Natural killer cell (primary cell): Measurements from ENCODE around the gene CD72. TPM values are rescaled to one million over a fixed set of nuclear protein-coding genes. Genes with fewer than 3 reads are reported as not detected.

Experiments
- ATAC-seq, 3 donors: fragments of 150-1000 bp in 2 of 3; fragments of 200-7000 bp in 1 of 3; cut with Tn5 transposase; 1 replicate in 1 of 3; 2 replicates in 2 of 3; pipeline ENCODE4 v1.10.0; 2021; ENCODE audit warnings: mild to moderate bottlenecking in 2 of 3, moderate library complexity in 2 of 3
- DNase-seq, 2 donors: peaks; one replicate each; pipeline versions ENCODE4 v3.0.0 to v3.0.0-alpha.2; 2013 to 2021; ENCODE audit warnings: mixed read lengths in 1 of 2
- H3K27ac ChIP-seq: one replicate; pipeline ENCODE4 v1.5.1; 2013; ENCODE audit warnings: mild to moderate bottlenecking, low read length
- H3K27me3 ChIP-seq: one replicate; pipeline ENCODE4 v1.6.1; 2013; ENCODE audit warnings: low read length; ENCODE audit not compliant: control insufficient read depth, insufficient read depth
- H3K36me3 ChIP-seq: one replicate; pipeline ENCODE4 v1.6.1; 2013; ENCODE audit warnings: low read length; ENCODE audit not compliant: control insufficient read depth, insufficient read depth
- H3K4me1 ChIP-seq: one replicate; pipeline ENCODE4 v1.6.1; 2013; ENCODE audit warnings: low read length; ENCODE audit not compliant: control insufficient read depth, insufficient read depth
- H3K4me3 ChIP-seq: one replicate; pipeline ENCODE4 v1.5.1; 2013; ENCODE audit warnings: low read length
- H3K9me3 ChIP-seq: one replicate; pipeline ENCODE4 v1.6.1; 2013; ENCODE audit warnings: low read length; ENCODE audit not compliant: control insufficient read depth, insufficient read depth
- H3K27ac Mint-ChIP-seq, 2 donors: one replicate each; pipeline ENCODE4 v1.8.0; 2022; ENCODE audit warnings: mild to moderate bottlenecking in 2 of 2, mixed read lengths in 2 of 2, moderate library complexity in 1 of 2
- H3K27me3 Mint-ChIP-seq, 2 donors: one replicate each; pipeline ENCODE4 v1.8.0; 2022; ENCODE audit warnings: low read depth in 2 of 2, mixed read lengths in 2 of 2
- H3K36me3 Mint-ChIP-seq: one replicate; pipeline ENCODE4 v1.8.0; 2022; ENCODE audit warnings: mixed read lengths
- H3K4me1 Mint-ChIP-seq, 2 donors: one replicate each; pipeline ENCODE4 v1.8.0; 2022; ENCODE audit warnings: mixed read lengths in 2 of 2
- H3K4me3 Mint-ChIP-seq: one replicate; pipeline ENCODE4 v1.8.0; 2022; ENCODE audit warnings: mild to moderate bottlenecking, moderate library complexity, mixed read lengths
- H3K9me3 Mint-ChIP-seq, 2 donors: one replicate each; pipeline ENCODE4 v1.8.0; 2022; ENCODE audit warnings: mixed read lengths in 2 of 2
- WGBS: methylation state at CpG from one replicate; pipeline ENCODE4 v1.1.7; 2013; ENCODE audit warnings: missing lambda C conversion rate; ENCODE audit not compliant: insufficient coverage; 5-methylcytosine and 5-hydroxymethylcytosine counted together
- intact Hi-C: fragments of 100-400 bp; cut with micrococcal nuclease; formaldehyde crosslinking; loops from one replicate; pipeline ENCODE4 v1.14.2; 2022
- total RNA-seq, 4 donors: library from RNA; stranded (reverse); fragments of 120-200 nt in 1 of 4; gene quantifications; one replicate each; pipeline versions ENCODE4 v1.2.3 to v1.2.4, GENCODE V29; 2013 to 2022
- TF ChIP-seq, protein P1 (sequence below): fragments of 200-600 bp; IDR thresholded peaks from one replicate; pipeline ENCODE4 v1.8.0; 2022; ENCODE audit warnings: antibody characterized with exemption

CD72 gene
- total RNA-seq, 3 donors from 2014 or later (not counting 1 experiment from before 2014, with no cell fraction given), result 27.0 to 48.1 (median 32.3) TPM

DNA sequence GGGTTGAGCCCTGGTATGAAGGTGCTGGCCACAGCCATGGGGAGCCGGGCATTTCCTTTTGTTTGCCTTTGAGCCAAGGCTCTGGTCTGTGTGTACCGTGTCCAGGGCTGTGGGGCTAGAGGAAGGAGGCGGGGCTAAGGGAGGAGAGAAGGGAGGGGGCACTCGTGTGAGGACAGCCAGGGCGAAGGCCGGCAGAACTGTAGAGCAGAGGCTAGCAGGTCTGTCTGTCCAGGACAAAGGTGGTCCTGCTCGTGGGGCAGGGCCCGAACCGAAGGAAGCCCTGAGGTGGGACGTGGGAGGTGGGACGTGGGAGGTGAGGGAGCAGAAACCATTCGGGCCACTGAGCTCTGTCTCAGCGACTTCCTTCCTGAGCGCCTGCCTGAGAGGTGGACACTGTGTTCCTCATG is 54.4 kb downstream of the CD72 start:
- H3K4me3 ChIP-seq, result no peak overlapping the region
- 57% methylated on average over 14 of the region's 14 CpGs for WGBS
- TF ChIP-seq, protein P1, sequence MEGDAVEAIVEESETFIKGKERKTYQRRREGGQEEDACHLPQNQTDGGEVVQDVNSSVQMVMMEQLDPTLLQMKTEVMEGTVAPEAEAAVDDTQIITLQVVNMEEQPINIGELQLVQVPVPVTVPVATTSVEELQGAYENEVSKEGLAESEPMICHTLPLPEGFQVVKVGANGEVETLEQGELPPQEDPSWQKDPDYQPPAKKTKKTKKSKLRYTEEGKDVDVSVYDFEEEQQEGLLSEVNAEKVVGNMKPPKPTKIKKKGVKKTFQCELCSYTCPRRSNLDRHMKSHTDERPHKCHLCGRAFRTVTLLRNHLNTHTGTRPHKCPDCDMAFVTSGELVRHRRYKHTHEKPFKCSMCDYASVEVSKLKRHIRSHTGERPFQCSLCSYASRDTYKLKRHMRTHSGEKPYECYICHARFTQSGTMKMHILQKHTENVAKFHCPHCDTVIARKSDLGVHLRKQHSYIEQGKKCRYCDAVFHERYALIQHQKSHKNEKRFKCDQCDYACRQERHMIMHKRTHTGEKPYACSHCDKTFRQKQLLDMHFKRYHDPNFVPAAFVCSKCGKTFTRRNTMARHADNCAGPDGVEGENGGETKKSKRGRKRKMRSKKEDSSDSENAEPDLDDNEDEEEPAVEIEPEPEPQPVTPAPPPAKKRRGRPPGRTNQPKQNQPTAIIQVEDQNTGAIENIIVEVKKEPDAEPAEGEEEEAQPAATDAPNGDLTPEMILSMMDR, result no peak
- H3K36me3 Mint-ChIP-seq, result no peaks in the 10 kb centered on the region
- no peaks in the 10 kb centered on the region for H3K36me3 ChIP-seq
- H3K27ac Mint-ChIP-seq, result peak overlapping the region in 1 of 2 donors; percentile 61
- intact Hi-C loops, result no loop called here
- no peak overlapping the region for H3K27ac ChIP-seq
- no peaks in the 10 kb centered on the region for H3K9me3 ChIP-seq
- H3K4me3 Mint-ChIP-seq, result no peak overlapping the region
- H3K9me3 Mint-ChIP-seq, result no peaks in the 10 kb centered on the region
- H3K27me3 ChIP-seq, result no peaks in the 10 kb centered on the region
- H3K4me1 ChIP-seq, result peaks cover 4% of the 10 kb centered on the region
- ATAC-seq (no peak), DNase-seq (no peak)
- H3K4me1 Mint-ChIP-seq, result peaks cover 0 to 10% of the 10 kb centered on the region in 2 donors
- no peaks in the 10 kb centered on the region for H3K27me3 Mint-ChIP-seq

DNA sequence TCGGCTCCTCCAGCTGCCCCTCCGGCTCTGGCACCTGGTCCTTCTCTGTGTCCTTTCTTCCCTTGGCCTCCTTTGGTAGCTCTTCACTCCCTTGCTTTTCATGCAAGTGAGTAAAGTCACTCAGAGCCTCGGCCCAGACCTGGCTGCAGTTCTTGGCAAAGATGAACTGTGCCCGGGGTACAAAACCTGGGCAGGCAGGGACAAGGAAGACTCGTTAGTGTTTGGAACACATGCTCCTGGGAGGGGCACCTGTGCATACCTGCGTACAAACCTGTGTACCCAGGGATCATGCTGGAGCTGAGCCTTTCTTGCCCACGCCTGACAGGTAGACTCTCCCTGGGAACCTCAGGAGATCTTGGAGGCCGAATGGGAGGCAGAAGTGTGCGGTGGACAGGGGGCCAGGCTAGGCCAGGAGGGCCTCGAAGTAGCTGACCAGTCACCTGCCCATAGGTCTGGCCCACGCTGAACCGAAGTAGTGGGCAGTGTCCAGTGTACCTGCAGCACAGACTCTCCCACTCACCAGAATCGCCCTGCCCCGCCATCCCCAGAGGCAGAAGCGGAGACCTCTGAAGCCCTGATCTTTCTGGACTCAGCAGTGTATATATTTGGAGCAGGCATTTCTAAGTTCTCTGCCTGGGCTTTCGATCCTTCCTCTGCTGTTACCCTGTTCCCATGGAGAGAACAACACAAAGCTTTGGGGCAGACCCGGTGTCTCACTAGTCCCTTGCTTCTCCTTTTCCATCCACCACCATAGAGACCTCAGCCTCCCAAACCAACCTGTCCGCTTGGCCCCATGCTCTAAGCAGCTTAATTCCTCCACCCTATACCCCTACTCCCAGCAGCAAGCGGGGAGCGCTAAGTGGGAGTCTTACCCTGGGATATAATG is 55.1 kb downstream of the CD72 start:
- intact Hi-C loops, result no loop called here

DNA sequence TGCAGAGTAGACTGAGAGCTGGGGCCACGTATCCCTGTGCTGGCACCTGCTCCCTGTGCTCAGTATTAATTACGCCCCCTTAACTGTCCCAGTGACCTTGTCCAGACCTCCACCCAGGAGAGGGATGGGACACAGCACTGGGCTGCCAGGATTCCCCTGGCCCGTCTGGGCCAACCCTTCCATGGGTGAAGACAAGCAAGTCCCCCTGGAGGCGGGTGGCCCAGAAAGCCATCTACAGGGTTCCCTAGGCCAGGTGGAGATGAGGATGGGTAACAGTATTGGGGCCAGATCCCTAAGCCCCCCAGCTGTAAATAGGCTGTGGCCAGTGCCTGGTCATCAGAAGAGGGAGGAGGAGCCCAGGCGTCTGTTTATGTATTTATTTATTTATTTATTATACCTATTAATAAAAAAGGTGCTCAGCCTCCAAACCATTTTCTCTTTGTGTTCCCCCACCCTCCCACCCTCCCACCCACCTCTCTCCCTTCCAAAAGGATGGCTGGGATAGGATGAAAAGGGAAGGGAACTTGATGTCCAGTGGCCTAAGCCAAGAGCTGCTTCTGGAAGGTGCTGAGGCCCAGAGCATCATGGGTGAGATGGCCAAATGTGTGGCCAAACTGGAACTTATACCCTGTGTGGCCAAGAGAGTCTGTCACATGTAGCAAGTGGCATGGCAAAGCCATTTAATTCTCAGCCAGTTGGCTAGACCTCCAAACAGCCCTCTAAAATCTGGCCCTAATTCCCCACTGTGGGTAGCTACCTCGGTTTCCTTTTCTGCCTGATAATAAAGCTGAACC is 56.5 kb downstream of the CD72 start:
- Histone ChIP-seq H3K4me3 (no peak overlapping the region), H3K27ac (no peak overlapping the region), H3K27me3 (no peaks in the 10 kb centered on the region), H3K9me3 (no peaks in the 10 kb centered on the region), H3K4me1 (peaks cover 4% of the 10 kb centered on the region), H3K36me3 (no peaks in the 10 kb centered on the region)
- intact Hi-C loops, result no loop called here
- Mint-ChIP-seq H3K4me3 (no peak overlapping the region), H3K27me3 (no peaks in the 10 kb centered on the region), H3K27ac (no peak overlapping the region), H3K9me3 (no peaks in the 10 kb centered on the region), H3K36me3 (no peaks in the 10 kb centered on the region), H3K4me1 (peaks cover 0 to 19% of the 10 kb centered on the region in 2 donors)
- TF ChIP-seq, protein P1, result no peak
- no peak for DNase-seq
- no peak for ATAC-seq
- WGBS, result 84% methylated on average over 5 of the region's 6 CpGs

More for the DNA sequence above, 55.1 kb downstream of the CD72 start:
- Mint-ChIP-seq H3K36me3 (no peaks in the 10 kb centered on the region), H3K9me3 (no peaks in the 10 kb centered on the region), H3K27ac (peak overlapping the region in 1 of 2 donors; percentile 61), H3K4me3 (no peak overlapping the region), H3K27me3 (no peaks in the 10 kb centered on the region), H3K4me1 (peaks cover 0 to 10% of the 10 kb centered on the region in 2 donors)
- Histone ChIP-seq H3K4me1 (peaks cover 4% of the 10 kb centered on the region), H3K27ac (no peak overlapping the region), H3K4me3 (no peak overlapping the region), H3K36me3 (no peaks in the 10 kb centered on the region), H3K27me3 (no peaks in the 10 kb centered on the region), H3K9me3 (no peaks in the 10 kb centered on the region)
- ATAC-seq (no peak), DNase-seq (no peak)
- 89% methylated on average over 19 of the region's 20 CpGs for WGBS
- TF ChIP-seq, protein P1, result no peak
